Choroid plexus epithelial cell (primary cell): Measurements from ENCODE around the gene EDARADD.

Experiments used
- DNase-seq: peaks from one replicate; pipeline ENCODE4 v3.0.0-alpha.2; 2010; ENCODE audit warnings: low read depth
- H3K4me3 ChIP-seq: 2 replicates; pipeline ENCODE4 v1.5.1; 2011; ENCODE audit warnings: low read depth, mild to moderate bottlenecking, control low read depth, low read length, moderate library complexity
- CTCF ChIP-seq: conservative IDR thresholded peaks from 2 replicates; pipeline ENCODE4 v1.5.1; 2011; ENCODE audit warnings: low read depth, mild to moderate bottlenecking, control low read depth, inconsistent platforms, low read length, moderate library complexity

Gene EDARADD

GRCh38 chr1:236507022-236507700 is 113.1 kb downstream of the EDARADD start:
- no peak overlapping the region for H3K4me3 ChIP-seq
- no peak for TF ChIP-seq CTCF
- peak; percentile 66 for DNase-seq

DNA sequence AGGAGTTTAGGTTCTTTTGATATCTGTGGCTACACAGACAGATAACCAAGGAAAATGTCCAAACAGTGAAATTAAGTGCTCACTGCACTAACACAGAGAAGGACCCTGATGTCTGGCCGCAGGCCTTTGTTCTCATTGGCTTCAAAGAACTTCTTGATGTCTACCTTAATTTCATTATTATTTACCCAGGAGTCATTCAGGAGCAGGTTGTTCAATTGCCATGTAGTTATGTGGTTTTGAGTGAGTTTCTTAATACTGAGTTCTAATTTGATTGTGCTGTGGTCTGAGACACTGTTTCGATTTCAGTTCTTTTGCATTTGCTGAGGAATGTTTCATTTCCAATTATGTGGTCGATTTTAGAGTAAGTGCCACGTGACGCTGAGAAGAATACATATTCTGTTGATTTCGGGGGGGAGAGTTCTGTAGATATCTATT is 114.5 kb downstream of the EDARADD start:
- H3K4me3 ChIP-seq, result no peak overlapping the region
- no peak for DNase-seq
- TF ChIP-seq CTCF, result no peak

- DNase-seq, result no peak
- H3K4me3 ChIP-seq, result no peak overlapping the region
- no peak for TF ChIP-seq CTCF
Measured at GRCh38 chr1:236509203-236509602, 115.1 kb downstream of the EDARADD start.

GRCh38 chr1:236509647-236510401 is 115.7 kb downstream of the EDARADD start:
- no peak for DNase-seq
- H3K4me3 ChIP-seq, result no peak overlapping the region
- TF ChIP-seq CTCF, result no peak

DNA sequence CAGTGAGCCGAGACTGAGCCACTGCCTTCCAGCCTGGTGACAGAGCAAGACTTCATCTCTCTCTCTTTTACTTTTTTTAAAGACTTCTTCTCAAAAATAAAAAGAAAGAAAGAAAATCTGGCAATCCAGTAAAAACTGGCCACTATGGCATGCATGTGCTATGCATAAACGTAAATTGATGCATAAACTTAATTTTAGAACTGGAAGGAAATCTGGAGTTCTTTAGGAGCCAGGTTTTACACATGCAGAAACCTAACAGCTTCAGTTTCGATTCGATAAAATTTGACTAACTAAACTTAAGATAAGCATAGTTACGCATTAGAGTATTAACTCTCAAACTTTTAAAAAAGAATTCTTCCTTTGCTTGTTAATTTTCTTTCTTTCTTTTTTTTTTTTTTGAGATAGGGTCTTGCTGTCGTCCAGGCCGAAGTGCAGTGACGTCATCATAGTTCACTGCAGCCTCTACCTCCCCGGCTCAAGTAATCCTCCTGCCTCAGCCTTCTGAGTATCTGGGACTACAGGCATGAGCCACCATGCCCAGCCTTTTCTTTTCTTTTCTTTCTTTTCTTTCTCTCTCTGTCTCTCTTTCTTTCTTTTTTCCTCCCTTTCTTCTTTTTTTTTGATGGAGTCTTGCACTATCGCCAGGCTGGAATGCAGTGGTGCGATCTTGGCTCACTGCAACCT is 117.8 kb downstream of the EDARADD start:
- TF ChIP-seq CTCF, result no peak
- no peak overlapping the region for H3K4me3 ChIP-seq
- DNase-seq, result no peak

DNA sequence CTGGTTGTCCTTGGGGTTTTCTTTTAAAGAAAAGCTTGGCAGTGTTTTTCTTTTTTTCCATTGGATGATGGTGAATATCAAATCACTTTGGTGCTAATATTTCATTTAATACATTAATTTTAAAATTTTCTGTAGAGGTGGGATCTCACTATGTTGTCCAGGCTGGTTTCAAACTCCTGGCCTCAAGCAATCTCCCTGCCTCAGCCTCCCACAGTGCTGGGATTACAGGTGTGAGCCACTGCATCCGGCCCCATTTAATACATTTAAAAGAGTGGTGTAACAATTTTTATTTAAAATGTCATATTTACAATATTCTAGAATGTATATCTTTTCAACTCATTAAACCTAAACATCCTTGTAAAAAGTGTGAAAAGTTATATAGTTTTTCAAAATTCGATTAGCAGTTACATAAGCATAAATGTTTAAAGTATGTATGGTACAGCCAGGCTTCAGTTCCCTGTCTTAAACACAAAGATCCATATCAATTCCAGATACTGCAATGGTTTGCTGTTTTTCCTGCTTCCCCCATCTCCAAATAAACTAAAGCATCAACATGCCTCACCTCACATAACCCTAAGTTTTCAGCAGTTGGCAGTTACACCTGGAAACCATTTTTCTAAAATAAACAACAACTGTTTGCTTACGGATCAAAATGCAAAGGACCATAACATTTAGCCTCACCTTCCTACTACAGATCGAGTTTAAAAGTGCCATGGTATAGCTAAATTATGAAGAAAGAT is 120.8 kb downstream of the EDARADD start:
- H3K4me3 ChIP-seq, result no peak overlapping the region
- TF ChIP-seq CTCF, result no peak
- no peak for DNase-seq
